Small intestine (tissue), 7 donors: ENCODE results near the gene FRMD4A. TPM values are rescaled to one million over a fixed set of nuclear protein-coding genes. Genes with fewer than 3 reads are reported as not detected.
A peak's percentile ranks its signal among the peaks of the same experiment; 100 is the strongest.

Experiments
- DNase-seq, 2 donors: peaks; one replicate each; pipeline versions ENCODE4 v3.0.0 to v3.0.0-alpha.2; 2013
- FAIRE-seq: peaks from 2 replicates; lab custom pipeline; 2012; peaks lifted over from hg19 to GRCh38; lab: Jason Lieb, UNC
- H3K27ac ChIP-seq, 3 donors: one replicate each; pipeline ENCODE4 v1.5.1; 2013; ENCODE audit warnings: low read length in 2 of 3, mild to moderate bottlenecking in 2 of 3, control low read depth in 1 of 3, inconsistent platforms in 1 of 3, low read depth in 1 of 3, moderate library complexity in 1 of 3
- H3K27me3 ChIP-seq, 3 donors: one replicate each; pipeline ENCODE4 v1.6.1; 2013; ENCODE audit warnings: low read length in 3 of 3, inconsistent platforms in 1 of 3; ENCODE audit not compliant: control insufficient read depth in 3 of 3, insufficient read depth in 3 of 3
- H3K36me3 ChIP-seq, 3 donors: one replicate each; pipeline ENCODE4 v1.6.1; 2013; ENCODE audit warnings: low read length in 3 of 3, inconsistent platforms in 1 of 3, low read depth in 1 of 3, mild to moderate bottlenecking in 1 of 3, moderate library complexity in 1 of 3; ENCODE audit not compliant: control insufficient read depth in 3 of 3, insufficient read depth in 2 of 3
- H3K4me1 ChIP-seq, 3 donors: one replicate each; pipeline ENCODE4 v1.6.1; 2013; ENCODE audit warnings: low read length in 2 of 3, inconsistent platforms in 1 of 3, low read depth in 1 of 3, mild to moderate bottlenecking in 1 of 3, moderate library complexity in 1 of 3; ENCODE audit not compliant: control insufficient read depth in 3 of 3, insufficient read depth in 2 of 3
- H3K4me3 ChIP-seq, 3 donors: one replicate each; pipeline ENCODE4 v1.5.1; 2013; ENCODE audit warnings: low read length in 3 of 3, control low read depth in 1 of 3, inconsistent platforms in 1 of 3, low read depth in 1 of 3, mild to moderate bottlenecking in 1 of 3, moderate library complexity in 1 of 3
- H3K9me3 ChIP-seq, 2 donors: one replicate each; pipeline ENCODE4 v1.6.1; 2013; ENCODE audit warnings: low read depth in 1 of 2, low read length in 1 of 2; ENCODE audit not compliant: control insufficient read depth in 2 of 2, insufficient read depth in 1 of 2
- WGBS, 3 donors: extraction: QIAGEN DNeasy Blood & Tissue Kit; methylation state at CpG; one replicate each; pipeline ENCODE4 v1.1.7; 2013; 5-methylcytosine and 5-hydroxymethylcytosine counted together
- polyA plus RNA-seq, 4 donors: library from polyadenylated mRNA; stranded (reverse) in 3 of 4; unstranded in 1 of 4; fragments of 200-250 nt in 3 of 4; fragments of 120-200 nt in 1 of 4; gene quantifications; one replicate each; pipeline versions ENCODE4 v1.2.1 to v1.2.3, GENCODE V29; 2013
- donor health status: healthy with polysubstance abuse.
- donor health status: control.
- donor health status: control.
- donor health status: Bipolar disorder and iron deficiency.
- donor health status: healthy.

FRMD4A gene
- polyA plus RNA-seq, 4 donors, result 0.45 to 16.9 (median 6.2) TPM

DNA sequence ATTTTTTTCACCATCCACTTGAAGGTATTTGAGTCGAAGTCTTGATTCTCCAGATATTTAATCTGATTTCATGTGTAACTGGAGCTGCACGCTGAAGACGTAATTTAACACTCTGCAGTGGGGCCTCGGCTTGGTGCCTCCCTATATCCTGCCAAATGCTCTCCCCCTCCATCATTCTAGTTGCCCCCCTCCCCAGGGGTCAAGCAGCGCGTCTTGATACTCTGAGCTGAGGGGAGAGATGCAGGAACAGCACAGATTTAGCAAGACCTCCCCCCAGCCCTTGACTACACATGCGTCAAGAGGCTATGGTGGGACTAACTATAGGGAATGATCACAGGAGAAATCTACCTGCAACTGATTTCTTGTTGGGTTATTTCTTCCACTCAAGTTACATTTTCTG, 658.2 kb downstream of the FRMD4A start:
- Histone ChIP-seq H3K4me3 (no peak overlapping the region), H3K9me3 (no peaks in the 10 kb centered on the region), H3K36me3 (peaks cover 0 to 29% (median 4%) of the 10 kb centered on the region in 3 donors), H3K27me3 (no peaks in the 10 kb centered on the region), H3K4me1 (no peaks in the 10 kb centered on the region), H3K27ac (no peak overlapping the region)
- WGBS, 3 donors, result 78 to 93% (median 86%) methylated on average over 7 of the region's 7 CpGs
- DNase-seq (no peak), FAIRE-seq (no peak)

GRCh38 chr10:13671904-13672303, 658.8 kb downstream of the FRMD4A start:
- Histone ChIP-seq H3K9me3 (no peaks in the 10 kb centered on the region), H3K36me3 (peaks cover 0 to 34% (median 4%) of the 10 kb centered on the region in 3 donors), H3K4me1 (no peaks in the 10 kb centered on the region), H3K4me3 (no peak overlapping the region), H3K27ac (no peak overlapping the region), H3K27me3 (no peaks in the 10 kb centered on the region)
- 83 to 93% (median 92%) methylated on average over 10 of the region's 10 CpGs for WGBS, 3 donors
- FAIRE-seq (no peak), DNase-seq (peak in 1 of 2 donors; percentile 46)

DNA sequence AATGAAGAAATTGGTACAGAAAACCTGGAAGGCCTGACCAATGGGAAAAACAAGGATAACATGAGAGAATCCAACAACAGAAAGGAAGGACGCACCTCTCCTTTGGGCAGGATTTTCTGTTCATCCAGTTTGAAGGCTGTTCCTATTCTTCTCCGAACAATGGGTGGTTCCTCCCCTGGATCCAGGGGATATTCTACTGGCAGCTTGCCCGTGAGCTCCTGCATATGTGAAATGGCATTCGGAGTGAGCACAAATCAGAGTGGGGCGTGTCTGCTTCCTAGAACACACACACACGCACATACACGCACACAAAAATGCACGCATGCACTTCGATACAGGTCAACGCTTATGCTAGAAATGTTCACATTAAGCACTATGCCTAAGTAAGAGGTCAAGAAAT, 660.4 kb downstream of the FRMD4A start:
- FAIRE-seq, result no peak

DNA sequence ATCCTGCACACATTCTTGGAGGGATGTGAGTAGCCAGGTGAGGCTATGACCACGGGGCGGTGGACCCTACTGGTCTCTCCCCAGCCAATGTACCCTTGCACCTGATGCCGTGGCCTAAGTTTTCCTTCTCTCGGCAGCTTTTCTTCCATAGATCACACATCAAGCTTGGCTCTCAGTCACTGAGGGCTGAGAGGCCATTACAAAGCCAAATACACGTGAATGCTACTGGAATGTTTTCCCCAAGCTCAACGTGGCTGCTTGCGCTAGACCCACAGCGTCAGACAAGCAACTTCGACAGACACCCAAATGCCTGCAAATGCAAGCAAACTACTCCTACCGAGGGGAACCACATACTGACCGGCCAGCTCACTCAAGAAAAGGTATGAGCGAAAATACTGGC, 660.8 kb downstream of the FRMD4A start:
- H3K36me3 ChIP-seq, result peaks cover 0 to 48% (median 2%) of the 10 kb centered on the region in 3 donors
- H3K27me3 ChIP-seq, result no peaks in the 10 kb centered on the region
- DNase-seq, result no peak
- H3K9me3 ChIP-seq, result no peaks in the 10 kb centered on the region
- 88 to 95% (median 93%) methylated on average over 12 of the region's 12 CpGs for WGBS, 3 donors
- H3K4me3 ChIP-seq, result no peak overlapping the region
- H3K4me1 ChIP-seq, result no peaks in the 10 kb centered on the region
- no peak for FAIRE-seq
- H3K27ac ChIP-seq, result no peak overlapping the region

More for the DNA sequence above, 660.4 kb downstream of the FRMD4A start:
- Histone ChIP-seq H3K4me1 (no peaks in the 10 kb centered on the region), H3K4me3 (no peak overlapping the region), H3K36me3 (peaks cover 0 to 49% (median 2%) of the 10 kb centered on the region in 3 donors), H3K9me3 (no peaks in the 10 kb centered on the region), H3K27me3 (no peaks in the 10 kb centered on the region), H3K27ac (no peak overlapping the region)
- 88 to 93% (median 91%) methylated on average over 10 of the region's 10 CpGs for WGBS, 3 donors
- DNase-seq, result no peak

DNA sequence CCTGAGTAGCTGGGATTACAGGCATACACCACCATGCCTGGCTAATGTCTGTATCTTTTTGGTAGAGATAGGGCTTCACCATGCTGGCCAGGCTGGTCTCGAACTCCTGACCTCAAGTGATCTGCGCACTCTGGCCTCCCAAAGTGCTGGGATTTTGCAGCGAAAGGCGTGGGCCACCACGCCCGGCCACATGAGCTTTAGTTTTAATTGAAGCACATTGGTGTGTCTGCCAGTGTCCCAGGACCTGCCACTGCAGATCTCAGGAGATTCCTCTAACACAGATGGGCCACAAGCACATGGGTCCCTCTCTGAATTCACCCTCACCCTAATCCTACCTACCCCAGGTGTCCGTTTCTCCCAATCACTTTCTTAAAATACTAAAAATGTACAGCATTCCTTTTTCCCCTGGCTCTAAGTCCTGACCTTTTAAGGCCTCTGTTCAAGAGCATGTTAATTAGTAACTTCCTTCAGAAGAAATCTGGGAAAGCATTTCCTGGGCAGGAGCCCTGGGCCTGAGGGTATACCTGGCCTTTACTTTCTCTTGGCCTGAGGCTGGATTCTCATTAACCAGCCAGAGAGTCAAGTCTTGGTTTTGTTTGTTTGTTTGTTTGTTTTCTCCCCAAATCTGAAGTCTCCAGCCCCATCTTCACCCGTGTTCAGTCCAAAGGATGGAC, 661.4 kb downstream of the FRMD4A start:
- H3K27ac ChIP-seq, result no peak overlapping the region
- DNase-seq (peak in 1 of 2 donors; percentile 56), FAIRE-seq (no peak)
- H3K27me3 ChIP-seq, result no peaks in the 10 kb centered on the region
- H3K4me3 ChIP-seq, result no peak overlapping the region
- H3K36me3 ChIP-seq, result peaks cover 0 to 46% (median 2%) of the 10 kb centered on the region in 3 donors
- no peaks in the 10 kb centered on the region for H3K4me1 ChIP-seq
- WGBS, 3 donors, result 52 to 78% (median 69%) methylated on average over 8 of the region's 8 CpGs
- H3K9me3 ChIP-seq, result no peaks in the 10 kb centered on the region

GRCh38 chr10:13668126-13668525, 662.6 kb downstream of the FRMD4A start:
- WGBS, 3 donors, result 82 to 92% (median 85%) methylated on average over 4 of the region's 4 CpGs
- H3K27me3 ChIP-seq, result no peaks in the 10 kb centered on the region
- H3K36me3 ChIP-seq, result peaks cover 0 to 46% (median 0%) of the 10 kb centered on the region in 3 donors
- FAIRE-seq (no peak), DNase-seq (no peak)
- no peak overlapping the region for H3K4me3 ChIP-seq
- no peak overlapping the region for H3K27ac ChIP-seq
- H3K4me1 ChIP-seq, result no peaks in the 10 kb centered on the region
- no peaks in the 10 kb centered on the region for H3K9me3 ChIP-seq

GRCh38 chr10:13665516-13666262, 665.0 kb downstream of the FRMD4A start:
- Histone ChIP-seq H3K9me3 (no peaks in the 10 kb centered on the region), H3K27me3 (no peaks in the 10 kb centered on the region), H3K4me3 (no peak overlapping the region), H3K27ac (no peak overlapping the region), H3K4me1 (no peaks in the 10 kb centered on the region), H3K36me3 (peaks cover 0 to 47% (median 0%) of the 10 kb centered on the region in 3 donors)
- no peak for DNase-seq
- WGBS, 3 donors, result 94 to 98% (median 96%) methylated on average over 20 of the region's 20 CpGs
- FAIRE-seq, result no peak

- Histone ChIP-seq H3K36me3 (peaks cover 0 to 45% (median 0%) of the 10 kb centered on the region in 3 donors), H3K27me3 (no peaks in the 10 kb centered on the region), H3K9me3 (no peaks in the 10 kb centered on the region), H3K27ac (no peak overlapping the region), H3K4me3 (no peak overlapping the region), H3K4me1 (peaks cover 0 to 2% (median 0%) of the 10 kb centered on the region in 3 donors)
- FAIRE-seq (no peak), DNase-seq (no peak)
- WGBS, 3 donors, result 67 to 78% (median 71%) methylated on average over 8 of the region's 8 CpGs
These were observed 669.5 kb downstream of the FRMD4A start for GRCh38 chr10:13661256-13661655.
